ENCODE measurements around the gene HMGB4. TPM values are rescaled to one million over a fixed set of nuclear protein-coding genes. Genes with fewer than 3 reads are reported as not detected.

HMGB4 gene
- total RNA-seq, 4 donors from 2014 or later, result not detected

DNA sequence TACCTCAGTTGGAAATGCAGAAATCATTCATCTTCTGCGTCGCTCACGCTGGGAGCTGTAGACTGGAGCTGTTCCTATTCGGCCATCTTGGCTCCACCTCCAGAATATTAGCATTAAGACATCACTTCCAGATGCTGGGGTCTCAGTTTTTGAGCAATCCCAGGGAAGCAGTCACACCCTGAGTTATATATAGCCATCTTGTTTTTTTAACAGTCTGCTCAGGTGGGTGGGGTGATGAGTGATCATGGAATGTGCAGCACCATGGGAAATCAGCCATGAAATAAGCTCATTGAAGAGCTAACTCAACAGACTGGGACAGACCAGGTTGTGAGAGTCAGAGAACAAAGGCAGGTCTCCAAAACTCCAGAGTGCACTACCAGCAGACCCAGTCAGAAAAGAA lies 27.0 kb upstream of the HMGB4 start:
- in situ Hi-C loops (cut with MboI; ENCODE audit: low pct_ligation_motif_present in 1 of 4, low pct_unique_long_range_greater_than_20kb in 1 of 4, low sequenced_read_pairs in 3 of 4), result no loop called here
- H3K27me3 ChIP-seq, result no peaks in the 10 kb centered on the region
- WGBS, 2 donors (ENCODE audit: low coverage in 1 of 2), result 83 to 95% methylated on average over 4 of the region's 4 CpGs
- TF ChIP-seq EP300 (IDR thresholded peaks at IDR 0.05; ENCODE audit: low read depth) (no peak), CTCF (IDR thresholded peaks at IDR 0.05) (no peak), POLR2A (IDR thresholded peaks at IDR 0.05) (no peak), POLR2AphosphoS5 (IDR thresholded peaks at IDR 0.05) (no peak)
- no peak overlapping the region for H3K4me3 ChIP-seq
- DNase-seq, result no peak
- intact Hi-C loops (cut with DNase I; ENCODE audit: low total_unique reads), result no loop called here
- H3K36me3 ChIP-seq, result no peaks in the 10 kb centered on the region
- H3K27ac ChIP-seq, result no peak overlapping the region
- no peaks in the 10 kb centered on the region for H3K4me1 ChIP-seq
- H3K9me3 ChIP-seq, result no peaks in the 10 kb centered on the region

DNA sequence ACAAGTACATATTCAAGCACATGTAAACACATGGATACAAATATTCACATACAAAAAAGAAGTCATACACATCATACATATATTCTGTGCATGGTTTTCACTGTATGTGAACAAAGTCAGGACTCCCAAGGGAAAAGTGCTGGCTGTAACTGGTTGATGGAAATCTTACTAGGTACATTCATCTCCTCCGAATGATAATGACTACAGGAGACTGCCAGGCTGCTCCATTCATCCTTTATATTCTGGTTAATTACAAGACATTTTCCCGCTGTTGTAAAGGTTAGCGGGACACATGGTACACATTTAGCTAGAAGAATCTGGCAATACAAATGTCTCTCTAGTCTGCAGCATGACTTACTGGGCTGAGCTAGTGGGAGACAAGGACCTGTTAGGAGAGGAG lies 26.2 kb upstream of the HMGB4 start:
- no peaks in the 10 kb centered on the region for H3K36me3 ChIP-seq
- in situ Hi-C loops (cut with MboI; ENCODE audit: low pct_ligation_motif_present in 1 of 4, low pct_unique_long_range_greater_than_20kb in 1 of 4, low sequenced_read_pairs in 3 of 4), result no loop called here
- H3K9me3 ChIP-seq, result no peaks in the 10 kb centered on the region
- TF ChIP-seq CTCF (IDR thresholded peaks at IDR 0.05), result no peak
- TF ChIP-seq EP300 (IDR thresholded peaks at IDR 0.05; ENCODE audit: low read depth), result no peak
- TF ChIP-seq POLR2AphosphoS5 (IDR thresholded peaks at IDR 0.05), result no peak
- TF ChIP-seq POLR2A (IDR thresholded peaks at IDR 0.05), result no peak
- H3K27me3 ChIP-seq, result no peaks in the 10 kb centered on the region
- WGBS, 2 donors (ENCODE audit: low coverage in 1 of 2), result 87 to 88% methylated on average over 3 of the region's 3 CpGs
- no peak overlapping the region for H3K27ac ChIP-seq
- no peaks in the 10 kb centered on the region for H3K4me1 ChIP-seq
- intact Hi-C loops (cut with DNase I; ENCODE audit: low total_unique reads), result no loop called here
- no peak for DNase-seq
- no peak overlapping the region for H3K4me3 ChIP-seq

DNA sequence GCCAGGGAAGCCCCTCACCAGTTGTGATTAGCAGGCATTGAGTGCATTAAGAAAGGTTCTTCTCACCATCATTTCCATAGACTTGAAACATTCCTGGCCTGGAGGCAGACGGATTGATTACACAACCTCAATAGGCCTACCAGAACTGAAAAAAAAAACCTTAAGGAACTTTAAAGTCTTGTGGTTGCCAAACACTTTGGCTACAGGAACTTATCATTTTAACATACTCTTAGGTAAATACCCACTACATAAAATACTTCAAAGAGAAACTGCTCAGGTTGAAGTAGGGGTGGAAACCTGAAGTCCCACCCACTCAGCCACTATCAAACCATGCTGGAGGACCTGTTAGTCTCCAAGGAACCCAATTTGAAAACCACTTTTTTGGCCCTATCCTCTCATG lies 22.4 kb upstream of the HMGB4 start:
- no peak overlapping the region for H3K4me3 ChIP-seq
- H3K27me3 ChIP-seq, result no peaks in the 10 kb centered on the region
- no peak overlapping the region for H3K27ac ChIP-seq
- no peaks in the 10 kb centered on the region for H3K9me3 ChIP-seq
- intact Hi-C loops (cut with DNase I; ENCODE audit: low total_unique reads) (no loop called here), in situ Hi-C loops (cut with MboI; ENCODE audit: low pct_ligation_motif_present in 1 of 4, low pct_unique_long_range_greater_than_20kb in 1 of 4, low sequenced_read_pairs in 3 of 4) (no loop called here)
- H3K4me1 ChIP-seq, result no peaks in the 10 kb centered on the region
- no peak for DNase-seq
- H3K36me3 ChIP-seq, result no peaks in the 10 kb centered on the region
- 50 to 68% methylated on average over 1 of the region's 1 CpG for WGBS, 2 donors (ENCODE audit: low coverage in 1 of 2)
- TF ChIP-seq EP300 (IDR thresholded peaks at IDR 0.05; ENCODE audit: low read depth), result no peak
- TF ChIP-seq POLR2A (IDR thresholded peaks at IDR 0.05), result no peak
- no peak for TF ChIP-seq POLR2AphosphoS5 (IDR thresholded peaks at IDR 0.05)
- TF ChIP-seq CTCF (IDR thresholded peaks at IDR 0.05), result no peak

DNA sequence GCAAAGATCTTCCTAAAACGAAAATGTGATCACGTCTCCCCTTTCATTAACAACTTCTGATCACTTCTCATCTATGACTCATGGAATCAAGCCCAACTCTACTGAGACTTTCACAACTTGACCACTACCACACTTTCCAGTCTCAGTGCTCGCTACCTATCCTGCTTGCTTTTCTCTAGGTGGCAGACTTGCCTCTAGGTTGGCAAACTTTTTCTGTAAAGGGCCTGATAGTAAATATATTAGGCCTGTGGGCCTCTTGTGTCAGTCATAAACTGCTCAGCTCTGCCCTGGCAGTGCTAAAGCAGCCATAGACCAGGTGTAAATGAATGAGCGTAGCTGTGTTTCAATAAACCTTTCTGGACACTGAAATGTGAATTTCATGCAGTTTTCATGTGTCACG lies 21.5 kb upstream of the HMGB4 start:
- no peak overlapping the region for H3K27ac ChIP-seq
- H3K36me3 ChIP-seq, result no peaks in the 10 kb centered on the region
- 87 to 89% methylated on average over 5 of the region's 5 CpGs for WGBS, 2 donors (ENCODE audit: low coverage in 1 of 2)
- in situ Hi-C loops (cut with MboI; ENCODE audit: low pct_ligation_motif_present in 1 of 4, low pct_unique_long_range_greater_than_20kb in 1 of 4, low sequenced_read_pairs in 3 of 4), result no loop called here
- no peaks in the 10 kb centered on the region for H3K4me1 ChIP-seq
- TF ChIP-seq EP300 (IDR thresholded peaks at IDR 0.05; ENCODE audit: low read depth), result no peak
- TF ChIP-seq POLR2A (IDR thresholded peaks at IDR 0.05), result no peak
- no peak for TF ChIP-seq POLR2AphosphoS5 (IDR thresholded peaks at IDR 0.05)
- H3K4me3 ChIP-seq, result no peak overlapping the region
- H3K9me3 ChIP-seq, result no peaks in the 10 kb centered on the region
- no peak for DNase-seq
- no peaks in the 10 kb centered on the region for H3K27me3 ChIP-seq
- intact Hi-C loops (cut with DNase I; ENCODE audit: low total_unique reads), result no loop called here

GRCh38 chr1:33844166-33844565 lies 19.7 kb upstream of the HMGB4 start:
- DNase-seq, result no peak
- 75 to 80% methylated on average over 2 to 5 of the region's 5 CpGs for WGBS, 2 donors (ENCODE audit: low coverage in 1 of 2)
- Histone ChIP-seq H3K36me3 (no peaks in the 10 kb centered on the region), H3K4me3 (no peak overlapping the region), H3K9me3 (no peaks in the 10 kb centered on the region), H3K27me3 (peaks cover 3% of the 10 kb centered on the region), H3K27ac (no peak overlapping the region), H3K4me1 (no peaks in the 10 kb centered on the region)
- intact Hi-C loops (cut with DNase I; ENCODE audit: low total_unique reads), result no loop called here
- no peak for TF ChIP-seq CTCF (IDR thresholded peaks at IDR 0.05)
- TF ChIP-seq EP300 (IDR thresholded peaks at IDR 0.05; ENCODE audit: low read depth), result no peak
- TF ChIP-seq POLR2A (IDR thresholded peaks at IDR 0.05), result no peak
- no peak for TF ChIP-seq POLR2AphosphoS5 (IDR thresholded peaks at IDR 0.05)
- in situ Hi-C loops (cut with MboI; ENCODE audit: low pct_ligation_motif_present in 1 of 4, low pct_unique_long_range_greater_than_20kb in 1 of 4, low sequenced_read_pairs in 3 of 4), result no loop called here
